Measurements from ENCODE around the gene C1orf94. TPM values are rescaled to one million over a fixed set of nuclear protein-coding genes. Genes with fewer than 3 reads are reported as not detected.

C1orf94 gene
- total RNA-seq, 1 experiment from 2014 or later, result not detected

- in situ Hi-C loops (cut with HindIII; ENCODE audit: low pct_unique_long_range_greater_than_20kb, low sequenced_read_pairs), result no loop called here
- no peaks in the 10 kb centered on the region for H3K9me3 ChIP-seq (ENCODE audit: control insufficient read depth, insufficient read depth, low read depth, low read length)
- no peaks in the 10 kb centered on the region for H3K36me3 ChIP-seq (ENCODE audit: control insufficient read depth, insufficient read depth, low read length)
- H3K27ac ChIP-seq (ENCODE audit: low read length), result no peak overlapping the region
- CTCF ChIA-PET, result no interaction called here
- no peak overlapping the region for H3K4me3 ChIP-seq (ENCODE audit: low read depth in 2 of 2, low read length in 2 of 2)
- intact Hi-C loops (cut with micrococcal nuclease; ENCODE audit: unreplicated experiment), result no loop called here
- no peak for TF ChIP-seq CTCF (IDR thresholded peaks at IDR 0.05)
- TF ChIP-seq TCF7L2 (IDR thresholded peaks at IDR 0.05; ENCODE audit: low read depth, low read length), result no peak
- TF ChIP-seq REST (IDR thresholded peaks at IDR 0.05; ENCODE audit: insufficient read depth in 1 of 2, low read depth in 2 of 2, low read length in 1 of 2), result no peak
- TF ChIP-seq POLR2AphosphoS5 (IDR thresholded peaks at IDR 0.05; ENCODE audit: low read depth, low read length), result no peak
- TF ChIP-seq SIN3A (IDR thresholded peaks at IDR 0.05; ENCODE audit: borderline replicate concordance, insufficient read depth, low read depth, low read length), result no peak
- no TSS peak for BruUV-seq (replicated peaks)
- no peaks in the 10 kb centered on the region for H3K27me3 ChIP-seq (ENCODE audit: control insufficient read depth, insufficient read depth, low read length)
- DNase-seq (ENCODE audit: low read depth, low spot score), result no peak
- POLR2A ChIA-PET, result no interaction called here
- no peaks in the 10 kb centered on the region for H3K4me1 ChIP-seq (ENCODE audit: control insufficient read depth, insufficient read depth, low read length)
- ATAC-seq, result no peak
These were observed 29.4 kb upstream of the C1orf94 start for GRCh38 chr1:34147301-34147700.

- POLR2A ChIA-PET, result interaction anchor here (0.6 kb wide), 1 partner anchor 520 kb away, joined by 7 read pairs; no protein-coding TSS in a partner anchor
- DNase-seq (ENCODE audit: low read depth, low spot score) (no peak), ATAC-seq (no peak)
- no peaks in the 10 kb centered on the region for H3K36me3 ChIP-seq (ENCODE audit: control insufficient read depth, insufficient read depth, low read length)
- H3K27ac ChIP-seq (ENCODE audit: low read length), result no peak overlapping the region
- H3K4me1 ChIP-seq (ENCODE audit: control insufficient read depth, insufficient read depth, low read length), result no peaks in the 10 kb centered on the region
- TF ChIP-seq TCF7L2 (IDR thresholded peaks at IDR 0.05; ENCODE audit: low read depth, low read length), result no peak
- TF ChIP-seq SIN3A (IDR thresholded peaks at IDR 0.05; ENCODE audit: borderline replicate concordance, insufficient read depth, low read depth, low read length), result no peak
- no peak for TF ChIP-seq CTCF (IDR thresholded peaks at IDR 0.05)
- TF ChIP-seq POLR2AphosphoS5 (IDR thresholded peaks at IDR 0.05; ENCODE audit: low read depth, low read length), result no peak
- no peak for TF ChIP-seq REST (IDR thresholded peaks at IDR 0.05; ENCODE audit: insufficient read depth in 1 of 2, low read depth in 2 of 2, low read length in 1 of 2)
- no peak overlapping the region for H3K4me3 ChIP-seq (ENCODE audit: low read depth in 2 of 2, low read length in 2 of 2)
- CTCF ChIA-PET, result no interaction called here
- no peaks in the 10 kb centered on the region for H3K27me3 ChIP-seq (ENCODE audit: control insufficient read depth, insufficient read depth, low read length)
- in situ Hi-C loops (cut with HindIII; ENCODE audit: low pct_unique_long_range_greater_than_20kb, low sequenced_read_pairs) (no loop called here), intact Hi-C loops (cut with micrococcal nuclease; ENCODE audit: unreplicated experiment) (no loop called here)
- no TSS peak for BruUV-seq (replicated peaks)
- no peaks in the 10 kb centered on the region for H3K9me3 ChIP-seq (ENCODE audit: control insufficient read depth, insufficient read depth, low read depth, low read length)
These were observed 27.2 kb upstream of the C1orf94 start for GRCh38 chr1:34149501-34149900.
